Measurements from ENCODE around the gene CALML3. TPM values are rescaled to one million over a fixed set of nuclear protein-coding genes. Genes with fewer than 3 reads are reported as not detected.
A peak's percentile ranks its signal among the peaks of the same experiment; 100 is the strongest.

CALML3 gene
- total RNA-seq, 1 donor from 2014 or later: 9.4 TPM

DNA sequence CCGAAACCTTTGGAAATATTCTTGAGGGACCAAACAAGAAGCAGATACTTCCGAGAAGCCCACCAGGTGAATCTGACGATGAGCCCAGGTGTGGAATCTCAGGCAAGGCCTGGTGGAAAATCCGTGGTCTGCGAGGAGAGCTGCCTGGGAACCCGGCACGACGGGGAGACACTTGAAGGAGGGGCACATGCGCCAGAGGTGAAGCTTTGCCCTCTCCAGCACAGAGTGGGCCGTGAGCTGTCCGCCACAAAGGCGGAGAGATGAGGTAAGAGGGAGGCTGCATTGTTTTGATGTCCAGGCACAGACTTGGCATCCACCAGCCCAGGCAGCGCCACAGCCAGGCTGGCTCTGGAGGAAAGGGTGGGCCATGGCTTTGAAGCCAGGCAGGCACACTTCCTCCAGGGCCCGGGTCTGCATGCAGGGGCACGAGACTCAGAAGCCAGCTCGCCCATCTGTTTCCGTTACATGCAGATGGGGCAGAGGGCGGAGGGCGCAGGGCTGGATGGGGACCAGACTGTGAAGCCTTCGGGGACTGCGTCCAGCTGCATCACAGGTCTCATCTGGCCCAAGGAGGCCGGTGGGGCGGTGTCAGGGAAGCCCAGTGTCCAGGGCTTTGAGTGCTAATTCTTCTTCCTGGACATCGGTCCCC lies 45.4 kb downstream of the CALML3 start:
- DNase-seq: no peak

DNA sequence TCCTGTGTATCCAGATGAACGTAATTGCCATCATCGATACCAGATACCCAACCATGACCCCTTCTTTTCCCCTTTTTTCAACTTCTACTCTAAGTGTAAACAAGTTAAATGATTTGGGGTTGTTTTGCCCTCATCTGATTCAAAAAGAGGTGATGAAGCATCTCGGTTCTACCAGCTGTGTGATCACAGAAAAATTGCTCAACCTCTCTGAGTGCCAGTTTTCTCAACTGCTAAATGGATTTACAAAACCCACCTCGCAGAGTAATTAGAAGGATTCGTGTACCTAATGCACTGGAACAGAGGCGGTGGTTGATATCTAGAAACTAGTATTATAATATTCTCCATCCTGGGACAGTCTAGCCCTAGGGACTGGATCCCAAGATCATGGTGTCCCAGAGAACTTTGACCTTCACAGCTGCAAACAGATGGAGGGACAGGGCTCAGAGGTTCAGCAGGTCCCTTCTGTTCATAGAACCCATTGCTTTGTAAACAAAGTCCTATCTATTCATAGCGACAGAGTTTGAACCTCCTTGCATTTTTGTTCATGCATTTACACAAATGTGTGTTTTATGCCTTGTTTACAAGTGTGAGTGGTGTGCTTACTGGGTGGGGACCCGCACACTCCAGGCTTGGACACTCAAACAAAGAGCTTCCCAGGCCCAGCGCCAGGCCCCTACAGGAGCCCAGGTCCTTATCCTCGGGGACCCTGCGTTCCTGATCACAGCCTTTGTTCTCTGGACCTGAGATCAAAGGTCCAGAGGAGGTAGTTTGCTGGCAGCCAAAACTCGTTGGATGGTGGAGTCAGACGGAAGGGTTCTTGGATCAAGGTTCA lies 46.4 kb downstream of the CALML3 start:
- DNase-seq: no peak

DNA sequence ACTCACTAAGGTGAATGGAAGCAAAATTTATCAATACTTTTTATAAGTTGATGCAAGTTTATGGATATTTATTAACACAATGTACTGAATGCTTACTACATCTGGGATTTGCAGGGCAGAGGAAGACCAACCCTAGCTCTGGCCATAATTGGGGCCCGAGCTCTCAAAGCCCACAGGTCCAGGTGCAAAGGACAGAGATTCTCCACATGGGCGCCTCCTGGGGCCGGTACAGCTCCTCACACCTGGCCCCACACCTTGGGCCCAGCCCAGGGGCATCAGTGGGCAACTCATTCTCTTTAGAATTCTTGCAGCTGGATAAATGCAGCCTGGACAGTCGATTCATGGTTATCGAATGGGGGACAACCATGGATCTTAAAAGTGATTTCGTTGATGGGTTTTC lies 47.1 kb downstream of the CALML3 start:
- no peak for DNase-seq

DNA sequence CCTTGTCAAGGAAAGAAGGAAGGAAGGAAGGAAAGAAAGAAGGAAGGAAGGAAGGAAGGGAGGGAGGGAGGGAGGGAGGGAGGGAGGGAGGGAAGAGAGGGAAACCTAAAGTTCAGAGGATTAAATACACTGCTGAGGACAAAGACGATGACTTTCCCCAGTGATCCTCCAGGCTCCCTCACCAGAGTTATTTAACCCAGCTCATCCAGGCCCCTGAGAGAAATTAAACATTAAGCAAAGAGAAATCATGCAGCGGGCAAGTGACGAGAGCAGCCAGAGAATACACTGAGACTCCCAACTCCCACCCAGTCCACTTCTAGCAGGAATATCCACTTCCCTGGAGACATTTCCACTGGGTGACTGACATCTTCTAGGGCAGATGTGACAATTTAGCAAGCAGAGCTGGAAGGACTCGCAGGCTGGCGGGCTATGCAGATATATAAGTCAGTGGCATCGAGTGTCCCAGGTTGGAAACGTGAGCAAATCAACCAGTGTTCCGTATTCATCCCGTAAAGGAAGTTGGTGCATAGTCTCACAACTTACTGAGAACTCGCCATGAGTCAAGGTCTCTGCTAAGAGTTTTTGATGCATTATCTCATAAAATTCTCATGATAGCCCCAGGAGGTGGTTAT lies 48.7 kb downstream of the CALML3 start:
- DNase-seq: no peak

DNA sequence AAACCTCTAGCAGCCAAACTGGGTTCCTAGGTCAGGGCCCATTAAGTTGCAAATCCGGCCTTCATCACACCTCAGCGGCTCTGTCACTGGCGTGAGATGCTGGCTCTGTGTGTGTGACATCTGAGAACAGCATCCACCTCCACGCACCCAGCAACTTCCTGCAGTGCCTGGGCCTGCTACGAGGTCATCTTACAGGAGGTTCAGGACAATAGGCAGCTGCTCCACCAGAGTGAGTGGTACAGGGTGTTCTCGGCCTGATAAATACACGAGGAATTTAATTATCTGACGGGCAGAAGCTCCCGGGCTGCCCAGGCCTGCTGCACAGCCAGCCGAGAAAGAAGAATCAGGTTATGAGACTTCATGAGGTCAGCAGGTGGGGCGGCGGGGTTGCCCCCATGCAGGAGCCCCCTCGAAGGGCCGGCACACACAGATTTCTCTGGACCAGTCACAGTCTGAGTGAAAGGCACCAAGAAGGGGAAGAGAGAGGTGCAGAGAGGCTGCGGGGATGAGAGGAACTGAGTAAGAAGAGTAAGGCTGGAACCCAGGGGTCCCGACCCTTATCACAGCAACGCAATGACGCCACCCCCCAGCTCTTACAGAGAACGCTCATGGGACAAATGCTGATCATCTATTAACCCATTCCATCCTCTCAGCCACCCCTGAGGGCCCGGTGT lies 49.3 kb downstream of the CALML3 start:
- DNase-seq: no peak

DNA sequence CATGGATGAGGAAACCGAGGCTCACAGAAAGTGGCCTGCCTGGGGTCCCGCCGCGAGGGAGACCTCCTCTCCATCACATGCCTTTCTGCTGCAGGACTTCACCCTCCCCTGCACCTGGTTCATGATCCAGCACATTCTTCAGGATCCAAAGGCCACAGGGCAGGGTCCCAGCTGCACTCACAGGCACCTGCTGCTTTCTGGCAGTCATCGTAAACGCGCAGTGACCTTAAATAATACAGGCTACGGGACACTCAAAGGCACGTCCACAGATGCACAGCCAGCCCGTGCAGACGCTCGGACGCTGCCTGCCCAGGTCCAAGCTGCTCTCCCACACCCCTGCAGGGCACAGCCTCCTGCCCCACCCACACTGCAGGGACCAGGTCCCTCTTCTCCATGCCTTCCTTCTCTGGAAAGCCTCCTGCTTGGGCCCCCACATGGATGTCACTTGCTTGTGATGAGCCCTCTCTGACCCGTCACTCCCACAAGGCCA lies 49.9 kb downstream of the CALML3 start:
- peak; percentile 63 for DNase-seq

DNA sequence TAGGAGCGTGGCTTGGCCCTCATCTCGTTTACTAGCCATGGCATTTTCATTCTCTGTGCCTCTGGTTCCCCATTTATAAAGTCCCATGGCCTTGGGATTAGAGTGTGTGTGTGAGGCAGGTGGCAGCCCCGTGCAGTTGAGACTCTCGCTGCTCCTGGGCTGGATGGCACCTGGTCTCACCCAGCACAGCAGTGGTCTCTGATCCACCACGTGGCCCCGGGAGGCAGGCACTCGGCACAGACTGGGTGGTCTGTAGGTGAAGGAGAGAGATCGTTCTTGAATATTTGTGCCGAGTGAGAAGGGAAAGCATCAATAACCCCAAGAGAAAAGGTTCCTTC lies 50.4 kb downstream of the CALML3 start:
- DNase-seq: no peak

DNA sequence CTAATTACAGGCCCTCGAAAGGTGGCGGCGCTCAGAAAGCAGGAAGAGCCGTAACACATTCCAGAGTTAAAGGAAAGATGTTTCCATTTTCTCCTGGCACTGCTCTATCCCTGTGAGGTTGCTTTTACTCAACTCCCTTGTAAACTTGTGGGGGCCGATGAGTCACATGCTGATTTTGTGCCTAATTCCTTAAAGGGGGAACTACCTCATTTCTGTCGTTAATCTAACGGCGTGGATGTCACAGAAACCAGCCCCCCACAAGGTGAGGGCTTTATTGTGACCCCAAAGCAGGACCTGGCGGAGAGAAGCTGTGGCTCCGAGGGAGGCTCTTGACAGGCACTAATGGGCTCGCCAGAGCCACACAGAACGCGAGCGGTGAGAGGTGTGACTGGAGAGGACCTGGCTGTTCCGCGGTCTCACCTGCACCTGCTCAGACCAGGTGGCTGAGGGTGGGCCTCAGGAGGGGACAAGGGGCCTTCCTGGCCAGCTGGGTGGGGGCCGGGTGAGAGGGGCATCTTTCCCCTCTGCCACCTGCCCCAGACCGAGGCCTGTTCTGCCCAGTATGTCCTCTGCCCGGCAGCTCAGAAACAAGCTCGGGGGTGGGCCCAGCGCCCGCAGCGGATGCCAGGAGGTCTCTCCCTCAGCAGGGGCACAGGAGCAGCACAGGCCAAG lies 50.9 kb downstream of the CALML3 start:
- peak; percentile 77 for DNase-seq

DNA sequence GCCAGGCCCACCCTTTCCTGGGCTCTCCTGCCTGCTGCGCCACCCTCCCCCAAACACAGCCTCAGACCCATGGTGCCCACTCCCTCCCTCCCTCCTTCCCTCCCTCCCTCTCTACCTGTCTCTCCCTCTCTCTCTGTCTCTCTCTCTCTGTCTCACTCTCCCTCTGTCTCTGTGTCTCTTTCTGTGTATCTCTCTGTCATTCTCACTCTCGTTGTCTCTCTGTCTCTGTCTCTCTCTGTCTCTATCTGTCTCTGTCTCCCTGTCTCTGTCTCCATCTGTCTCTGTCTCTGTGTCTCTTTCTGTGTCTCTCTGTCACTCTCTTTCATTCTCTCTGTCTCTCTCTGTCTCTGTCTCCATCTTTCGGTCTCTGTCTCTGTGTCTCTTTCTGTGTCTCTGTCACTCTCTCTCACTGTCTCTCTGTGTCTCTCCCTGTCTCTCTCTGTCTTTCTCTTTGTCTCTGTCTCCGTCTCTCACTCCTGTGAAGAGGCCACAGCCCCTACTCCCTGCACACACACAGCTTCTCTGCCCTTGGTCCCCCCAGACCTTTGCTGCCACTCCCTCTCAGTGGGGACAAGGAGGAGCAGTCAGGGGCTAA lies 51.5 kb downstream of the CALML3 start:
- no peak for DNase-seq

Other genes with a start within 250 kb of the CALML3 start
- not detected for gene UCN3, start 160.0 kb upstream of the CALML3 start, total RNA-seq
- gene TUBAL3, start 120.1 kb upstream of the CALML3 start, total RNA-seq: 0.31 TPM
- gene NET1, start 112.4 kb upstream of the CALML3 start, total RNA-seq: 225 TPM
- 0.41 TPM for gene CALML5, start 25.4 kb upstream of the CALML3 start, total RNA-seq
- gene ASB13, start 141.6 kb downstream of the CALML3 start, total RNA-seq: 11.2 TPM
- gene TASOR2, start 159.9 kb downstream of the CALML3 start, total RNA-seq: 110 TPM